Measurements from ENCODE around the gene DTNB.

GRCh38 chr2:25467743-25468142 is 205.6 kb downstream of the DTNB start:
- TF ChIP-seq CTCF (conservative IDR thresholded peaks at IDR 0.05 in 1 of 2, IDR thresholded peaks at IDR 0.05 in 1 of 2; ENCODE audit: low read depth in 1 of 2, low read length in 2 of 2) (no peak), EZH2 (IDR thresholded peaks at IDR 0.05; ENCODE audit: low read length, missing control alignments) (no peak)

Data from fibroblast of lung (primary cell).